SHP77 treated with DMSO at 0.1 percent for 48 hours (cell line): ENCODE data around the gene S1PR1.
"Not testable (repeated sequence)": the region's sequence is repeated elsewhere in the genome, so short reads cannot be mapped to it uniquely, and the experiment has no call there.

ENCODE experiments used
- DNase-seq: peaks from one replicate; lab custom pipeline; 2025; lab: John Stamatoyannopoulos, UW

Gene S1PR1

DNA sequence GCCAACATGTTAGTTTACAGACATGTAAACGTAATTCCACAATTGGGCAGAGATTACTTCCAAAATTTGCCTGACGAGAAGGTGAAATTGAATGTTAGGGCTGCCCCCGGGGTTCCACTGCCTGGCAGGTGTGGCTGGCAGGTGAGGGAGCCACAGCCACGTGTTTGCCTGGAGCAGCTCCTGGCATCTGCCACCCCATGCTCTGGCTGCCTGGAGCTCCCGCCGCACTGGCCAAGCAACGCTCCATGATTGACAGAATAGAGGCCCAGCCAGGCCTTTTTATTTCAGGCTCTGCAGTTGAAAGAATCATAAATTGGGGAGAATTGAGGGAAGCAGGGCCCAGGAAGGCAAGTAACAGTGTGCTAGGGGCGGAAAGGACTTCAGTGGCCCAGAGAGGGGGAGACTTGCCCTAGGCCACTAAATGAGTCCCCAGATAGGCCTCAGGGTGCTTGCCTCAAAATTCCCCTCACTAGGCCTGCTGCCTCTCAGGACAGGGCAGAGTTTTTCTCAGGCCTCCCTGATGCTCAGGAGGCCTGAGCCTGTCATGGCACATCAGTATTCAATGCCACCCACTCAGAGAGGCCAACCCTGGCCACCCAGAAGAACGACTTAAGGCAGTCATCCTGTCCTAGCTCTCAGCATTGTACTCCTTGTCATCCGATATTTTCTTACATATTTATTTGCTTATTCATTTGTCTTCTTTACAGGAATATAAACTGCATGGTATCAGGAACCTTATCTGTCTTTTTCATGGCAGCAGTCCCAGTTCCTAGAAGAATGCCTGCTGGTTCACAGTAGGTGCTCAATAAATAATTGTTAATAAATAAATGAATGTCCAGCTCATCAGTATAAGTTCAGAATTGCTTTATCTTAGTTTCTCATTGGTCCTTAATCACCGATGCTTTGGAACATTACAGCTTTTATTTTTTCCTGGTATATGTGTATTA is 16.6 kb upstream of the S1PR1 start:
- DNase-seq = no peak

DNA sequence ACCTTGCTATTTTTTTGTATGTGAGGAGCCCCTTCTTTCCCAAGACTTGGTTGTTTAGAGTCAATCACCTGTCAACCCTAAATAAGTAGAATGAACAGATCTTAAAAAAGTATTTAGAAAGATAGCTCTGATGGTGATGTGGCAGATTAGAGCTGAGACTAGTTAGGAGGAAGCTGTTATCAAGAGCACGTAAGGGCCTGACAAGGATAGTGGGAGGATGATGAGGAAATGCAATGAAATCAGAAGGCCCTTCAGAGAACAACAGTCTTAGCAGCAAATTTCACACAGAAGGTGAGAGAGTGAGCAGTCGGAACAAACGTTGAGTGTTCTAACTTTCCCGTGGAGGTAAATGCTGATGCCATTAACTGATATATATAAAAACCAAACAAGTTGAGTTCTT is 15.9 kb upstream of the S1PR1 start:
- no peak for DNase-seq

DNA sequence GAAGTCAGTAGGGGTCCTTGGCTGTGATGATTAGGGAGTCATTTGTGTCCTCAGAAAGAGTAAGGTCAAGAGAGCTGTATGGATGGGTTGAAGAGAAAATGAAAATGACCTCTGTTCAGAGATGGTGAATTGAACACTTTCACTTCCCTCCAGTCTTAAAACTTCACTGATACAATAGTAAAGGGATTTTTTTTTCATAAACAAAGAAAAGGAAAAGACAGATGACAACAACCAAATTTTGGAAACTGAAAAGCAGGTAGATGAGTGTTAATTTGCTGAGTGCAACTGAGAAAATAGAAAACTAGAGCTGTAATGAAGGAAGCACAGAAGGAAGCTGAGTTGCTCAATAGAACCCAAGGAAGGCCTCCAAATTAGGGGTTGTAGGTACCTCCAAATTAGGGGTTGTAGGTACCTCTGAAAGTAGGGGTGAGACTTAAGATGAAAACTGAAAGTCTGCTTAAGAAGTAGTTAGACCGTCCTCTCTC is 14.8 kb upstream of the S1PR1 start:
- DNase-seq = no peak

DNA sequence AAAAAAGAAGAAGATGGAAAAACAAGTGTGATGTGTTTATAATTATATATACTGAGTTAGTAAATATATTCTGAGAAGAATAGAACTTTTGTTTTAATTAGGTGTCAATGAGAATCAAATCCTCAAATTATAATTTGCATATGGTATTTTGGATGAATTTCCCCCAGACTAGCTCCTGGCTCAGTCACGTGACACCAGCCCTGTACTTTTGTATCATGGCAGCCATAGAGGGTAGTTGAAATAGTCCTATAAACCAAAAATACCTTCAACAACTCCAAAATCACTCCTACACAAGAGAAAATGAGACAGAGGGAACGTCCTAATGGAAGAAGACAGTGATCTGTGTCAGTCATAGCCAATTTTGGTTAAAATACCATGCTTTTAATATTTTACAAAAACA is 9.0 kb upstream of the S1PR1 start:
- DNase-seq = no peak

DNA sequence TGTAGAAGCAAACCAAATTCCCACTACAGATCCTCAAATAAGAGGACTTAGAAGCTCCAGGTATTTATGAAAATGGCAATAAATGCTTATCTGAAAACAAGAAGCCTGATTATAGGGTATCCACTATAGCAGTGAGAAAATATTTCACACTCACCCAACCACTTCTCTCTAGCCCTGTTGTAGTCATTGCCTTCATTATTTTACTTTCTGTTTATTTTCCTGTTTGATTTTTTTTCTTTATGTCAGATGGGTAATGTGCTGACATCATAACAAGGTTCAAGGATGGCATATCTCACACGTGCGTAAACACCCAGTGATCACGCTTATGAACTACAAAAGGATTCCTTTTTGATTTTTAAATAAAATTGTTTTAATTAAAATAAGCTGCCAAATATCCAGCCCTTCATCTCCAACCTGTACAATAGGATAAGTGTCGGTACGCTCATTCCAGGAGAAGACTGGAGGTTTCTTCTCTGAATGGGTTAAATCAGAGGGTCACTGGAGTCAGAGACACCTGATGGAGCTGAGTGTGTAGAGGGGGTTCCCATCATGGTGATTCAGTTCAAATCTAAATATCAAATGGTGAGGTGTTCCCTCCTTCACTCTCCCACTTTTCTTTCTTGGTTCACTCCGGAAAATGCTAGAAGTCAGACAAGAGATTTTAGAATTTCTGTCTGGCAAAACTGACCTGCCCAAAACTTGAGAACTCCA is 8.2 kb upstream of the S1PR1 start:
- no peak for DNase-seq

DNA sequence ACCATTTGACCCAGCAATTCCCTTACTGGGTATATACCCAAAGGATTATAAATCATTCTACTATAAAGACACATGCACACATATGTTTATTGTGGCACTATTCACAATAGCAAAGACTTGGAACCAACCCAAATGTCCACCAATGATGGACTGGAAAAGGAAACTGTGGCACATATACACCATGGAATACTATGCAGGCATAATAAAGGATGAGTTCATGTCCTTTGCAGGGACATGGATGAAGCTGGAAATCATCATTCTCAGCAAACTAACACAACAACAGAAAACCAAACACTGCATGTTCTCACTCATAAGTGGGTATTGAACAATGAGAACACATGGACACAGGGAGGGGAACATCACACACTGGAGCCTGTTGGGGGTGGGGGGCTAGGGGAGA is 4.6 kb upstream of the S1PR1 start:
- not testable (repeated sequence) for DNase-seq

DNA sequence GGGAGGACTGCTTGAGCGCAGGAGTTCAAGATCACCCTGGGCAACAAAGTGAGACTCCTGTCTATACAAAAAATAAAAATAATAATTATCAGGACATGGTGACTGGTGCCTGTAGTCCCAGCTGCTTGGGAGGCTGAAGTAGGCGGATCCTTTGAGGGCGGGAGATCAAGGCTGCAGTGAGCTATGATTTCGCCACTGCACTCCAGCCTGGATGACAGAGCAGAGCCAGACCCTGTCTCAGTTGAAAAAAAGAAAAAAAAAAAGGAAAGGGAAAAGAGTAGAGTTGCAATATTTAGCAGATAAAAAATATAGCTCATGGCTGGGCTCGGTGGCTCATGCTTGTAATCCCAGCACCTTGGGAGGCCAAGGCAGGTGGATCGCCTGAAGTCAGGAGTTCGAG is 3.3 kb upstream of the S1PR1 start:
- DNase-seq = no peak

DNA sequence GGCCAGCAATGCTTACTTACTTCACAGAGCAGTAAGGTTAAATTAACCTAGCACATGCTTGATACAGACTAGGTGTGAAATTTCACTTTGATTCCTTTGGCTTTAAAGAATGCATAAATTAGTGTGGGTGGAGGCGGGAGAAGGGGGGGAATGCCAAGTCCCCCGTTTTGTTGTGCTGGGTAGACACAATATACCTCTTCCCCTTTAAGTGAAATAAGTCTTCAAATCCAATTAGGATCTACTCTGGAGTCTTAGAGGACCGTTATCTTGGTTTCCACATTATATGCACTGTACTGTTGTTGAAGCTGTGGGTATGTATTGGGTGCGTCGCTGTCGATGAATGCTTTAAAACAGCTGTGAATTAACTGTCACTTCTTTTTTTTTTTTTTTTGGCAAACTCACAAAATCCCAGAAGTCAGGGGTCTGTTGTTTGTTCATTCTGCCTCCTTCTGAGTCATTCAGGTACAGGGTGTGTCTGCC is 1.6 kb upstream of the S1PR1 start:
- no peak for DNase-seq

DNA sequence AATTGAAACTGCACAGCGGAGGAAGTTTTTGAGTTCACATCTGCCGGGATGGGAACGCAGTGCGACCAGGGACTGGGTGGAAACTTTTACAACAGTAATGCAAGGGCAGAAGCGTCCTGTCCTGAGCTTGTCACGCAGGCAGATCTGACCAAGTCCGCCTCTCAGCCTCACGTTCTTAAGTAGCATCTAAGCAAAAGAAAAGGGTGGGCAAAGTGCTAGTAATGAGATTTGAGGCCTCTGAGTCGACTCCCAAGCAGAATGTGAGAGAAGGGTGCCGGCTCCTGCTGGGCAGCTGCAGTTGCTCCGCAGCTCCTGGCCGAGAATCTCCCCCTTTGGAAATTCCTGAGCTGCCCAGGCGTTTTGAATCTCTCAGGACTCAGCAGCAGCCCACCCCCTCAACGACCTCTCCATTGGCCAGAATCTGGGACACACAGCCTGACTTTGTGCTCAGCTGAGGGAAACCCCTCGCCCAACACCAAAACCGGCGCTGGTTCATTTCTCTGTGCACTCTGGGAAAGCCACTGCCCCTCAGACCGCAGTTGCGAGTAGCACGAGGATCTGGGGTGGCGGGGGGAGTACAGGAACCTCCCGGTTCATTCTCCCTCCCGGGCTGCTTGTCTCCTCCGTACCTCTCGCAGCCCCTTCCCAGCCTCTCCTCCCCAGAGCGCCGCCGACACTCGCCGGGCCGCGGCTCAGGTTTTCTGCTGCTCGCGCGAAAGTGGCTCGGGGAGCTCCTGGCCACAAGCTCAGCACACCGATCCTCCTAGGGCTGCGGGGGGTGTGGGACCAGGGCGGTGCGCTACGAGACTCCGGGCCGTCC is 913 bp upstream of the S1PR1 start:
- DNase-seq = no peak

DNA sequence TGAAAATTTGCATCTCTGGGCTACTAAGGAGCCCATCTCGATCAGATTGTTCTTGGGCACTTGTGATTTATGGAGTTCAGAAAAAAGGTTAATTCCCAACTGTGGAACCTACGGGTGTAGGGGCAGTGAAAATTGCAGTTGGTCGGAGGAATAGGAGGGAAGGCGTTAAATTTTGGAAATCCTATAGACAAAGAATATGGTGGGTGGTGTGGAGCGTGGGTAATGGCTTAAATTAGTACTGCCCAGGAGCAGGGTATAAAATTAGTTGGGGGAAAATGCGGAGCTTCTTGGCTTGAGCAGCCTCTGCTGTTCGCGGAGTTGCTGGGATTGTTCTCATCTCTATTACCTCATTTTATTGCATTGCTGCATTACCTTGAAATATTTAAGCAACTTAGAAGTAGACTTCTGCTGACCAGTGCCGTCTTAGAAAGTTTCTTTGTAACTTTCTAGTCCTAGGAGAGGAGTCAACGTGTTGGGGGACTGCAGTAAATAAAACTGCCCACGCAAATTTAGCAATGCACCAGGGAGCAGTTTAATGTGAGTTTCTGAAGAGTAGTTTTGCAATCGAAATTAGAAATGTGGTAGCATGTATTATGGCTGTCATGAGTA is 514 bp downstream of the S1PR1 start:
- no peak for DNase-seq

DNA sequence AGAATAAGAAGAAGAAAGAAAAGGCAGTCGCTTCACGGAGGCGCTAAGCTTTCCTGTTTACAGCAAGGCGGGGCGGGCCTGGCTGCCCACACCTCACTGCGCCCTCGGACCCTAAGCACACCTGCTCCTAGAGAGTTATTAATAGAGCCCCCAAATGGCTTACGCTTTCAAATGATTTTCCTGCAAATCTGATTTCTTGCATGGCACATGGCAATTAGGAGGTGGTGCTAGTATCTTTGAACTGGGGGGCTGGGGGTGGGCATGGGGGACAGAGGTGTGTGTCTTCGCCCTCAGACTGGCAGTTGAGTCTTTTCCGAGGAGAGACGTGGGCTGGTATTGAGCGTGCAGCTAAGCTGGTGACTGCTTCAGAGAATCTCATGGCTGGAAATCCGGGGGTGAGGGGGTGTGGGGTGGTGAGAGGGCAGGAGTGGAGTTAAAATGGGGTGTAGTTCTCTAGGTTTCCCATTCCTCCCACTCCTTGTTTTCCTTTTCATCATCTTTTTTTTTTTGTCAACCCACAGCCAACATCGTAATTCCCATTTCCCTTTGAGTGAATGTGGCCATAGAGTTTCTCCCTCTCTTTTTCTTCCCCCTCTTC is 1.3 kb downstream of the S1PR1 start:
- no peak for DNase-seq

DNA sequence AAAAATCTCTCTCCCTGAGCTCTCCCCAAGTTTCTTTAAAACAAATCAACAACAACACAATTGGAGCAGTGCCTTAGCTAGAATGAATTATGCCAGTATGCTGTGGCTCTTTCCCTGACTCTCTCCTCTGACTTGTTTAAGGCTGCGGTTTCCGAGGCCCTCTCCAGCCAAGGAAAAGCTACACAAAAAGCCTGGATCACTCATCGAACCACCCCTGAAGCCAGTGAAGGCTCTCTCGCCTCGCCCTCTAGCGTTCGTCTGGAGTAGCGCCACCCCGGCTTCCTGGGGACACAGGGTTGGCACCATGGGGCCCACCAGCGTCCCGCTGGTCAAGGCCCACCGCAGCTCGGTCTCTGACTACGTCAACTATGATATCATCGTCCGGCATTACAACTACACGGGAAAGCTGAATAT is 1.9 kb downstream of the S1PR1 start:
- DNase-seq = peak; percentile 45

DNA sequence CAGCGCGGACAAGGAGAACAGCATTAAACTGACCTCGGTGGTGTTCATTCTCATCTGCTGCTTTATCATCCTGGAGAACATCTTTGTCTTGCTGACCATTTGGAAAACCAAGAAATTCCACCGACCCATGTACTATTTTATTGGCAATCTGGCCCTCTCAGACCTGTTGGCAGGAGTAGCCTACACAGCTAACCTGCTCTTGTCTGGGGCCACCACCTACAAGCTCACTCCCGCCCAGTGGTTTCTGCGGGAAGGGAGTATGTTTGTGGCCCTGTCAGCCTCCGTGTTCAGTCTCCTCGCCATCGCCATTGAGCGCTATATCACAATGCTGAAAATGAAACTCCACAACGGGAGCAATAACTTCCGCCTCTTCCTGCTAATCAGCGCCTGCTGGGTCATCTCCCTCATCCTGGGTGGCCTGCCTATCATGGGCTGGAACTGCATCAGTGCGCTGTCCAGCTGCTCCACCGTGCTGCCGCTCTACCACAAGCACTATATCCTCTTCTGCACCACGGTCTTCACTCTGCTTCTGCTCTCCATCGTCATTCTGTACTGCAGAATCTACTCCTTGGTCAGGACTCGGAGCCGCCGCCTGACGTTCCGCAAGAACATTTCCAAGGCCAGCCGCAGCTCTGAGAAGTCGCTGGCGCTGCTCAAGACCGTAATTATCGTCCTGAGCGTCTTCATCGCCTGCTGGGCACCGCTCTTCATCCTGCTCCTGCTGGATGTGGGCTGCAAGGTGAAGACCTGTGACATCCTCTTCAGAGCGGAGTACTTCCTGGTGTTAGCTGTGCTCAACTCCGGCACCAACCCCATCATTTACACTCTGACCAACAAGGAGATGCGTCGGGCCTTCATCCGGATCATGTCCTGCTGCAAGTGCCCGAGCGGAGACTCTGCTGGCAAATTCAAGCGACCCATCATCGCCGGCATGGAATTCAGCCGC is 2.5 kb downstream of the S1PR1 start:
- no peak for DNase-seq

DNA sequence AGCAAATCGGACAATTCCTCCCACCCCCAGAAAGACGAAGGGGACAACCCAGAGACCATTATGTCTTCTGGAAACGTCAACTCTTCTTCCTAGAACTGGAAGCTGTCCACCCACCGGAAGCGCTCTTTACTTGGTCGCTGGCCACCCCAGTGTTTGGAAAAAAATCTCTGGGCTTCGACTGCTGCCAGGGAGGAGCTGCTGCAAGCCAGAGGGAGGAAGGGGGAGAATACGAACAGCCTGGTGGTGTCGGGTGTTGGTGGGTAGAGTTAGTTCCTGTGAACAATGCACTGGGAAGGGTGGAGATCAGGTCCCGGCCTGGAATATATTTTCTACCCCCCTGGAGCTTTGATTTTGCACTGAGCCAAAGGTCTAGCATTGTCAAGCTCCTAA is 3.2 kb downstream of the S1PR1 start:
- no peak for DNase-seq

DNA sequence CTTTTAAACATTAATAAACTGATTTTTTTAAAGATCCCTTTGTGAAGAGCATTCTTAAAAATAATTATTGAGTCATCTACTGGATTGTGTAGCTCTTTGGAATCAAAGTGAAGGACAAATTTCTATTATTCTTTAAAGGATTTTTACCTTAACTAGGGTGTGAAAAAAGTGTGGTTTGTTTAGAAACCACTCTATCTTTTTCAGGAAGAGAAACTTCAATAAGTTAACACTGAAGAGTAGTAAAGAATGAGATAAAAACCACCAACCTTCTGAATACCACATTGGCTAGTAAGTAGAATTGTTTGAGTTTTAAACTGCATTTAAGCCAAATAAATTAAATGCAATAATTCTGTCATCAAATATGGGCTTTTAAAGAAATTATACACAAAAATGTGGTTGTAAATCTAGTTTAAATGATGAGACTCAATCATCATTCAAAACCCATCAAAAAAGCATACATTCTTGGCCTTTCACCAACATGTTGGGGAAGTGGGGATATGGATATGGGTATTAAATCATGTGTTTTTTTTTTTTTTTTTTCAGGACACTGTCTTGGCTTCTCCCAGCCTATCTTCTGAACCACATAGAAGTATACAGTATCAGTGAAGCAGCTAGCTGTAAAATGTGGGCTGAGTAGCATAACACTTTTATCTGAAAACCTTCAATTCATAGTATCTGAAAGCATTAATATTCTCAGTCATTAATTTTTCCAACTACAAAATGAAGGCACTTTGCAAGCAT is 4.8 kb downstream of the S1PR1 start:
- DNase-seq = no peak

DNA sequence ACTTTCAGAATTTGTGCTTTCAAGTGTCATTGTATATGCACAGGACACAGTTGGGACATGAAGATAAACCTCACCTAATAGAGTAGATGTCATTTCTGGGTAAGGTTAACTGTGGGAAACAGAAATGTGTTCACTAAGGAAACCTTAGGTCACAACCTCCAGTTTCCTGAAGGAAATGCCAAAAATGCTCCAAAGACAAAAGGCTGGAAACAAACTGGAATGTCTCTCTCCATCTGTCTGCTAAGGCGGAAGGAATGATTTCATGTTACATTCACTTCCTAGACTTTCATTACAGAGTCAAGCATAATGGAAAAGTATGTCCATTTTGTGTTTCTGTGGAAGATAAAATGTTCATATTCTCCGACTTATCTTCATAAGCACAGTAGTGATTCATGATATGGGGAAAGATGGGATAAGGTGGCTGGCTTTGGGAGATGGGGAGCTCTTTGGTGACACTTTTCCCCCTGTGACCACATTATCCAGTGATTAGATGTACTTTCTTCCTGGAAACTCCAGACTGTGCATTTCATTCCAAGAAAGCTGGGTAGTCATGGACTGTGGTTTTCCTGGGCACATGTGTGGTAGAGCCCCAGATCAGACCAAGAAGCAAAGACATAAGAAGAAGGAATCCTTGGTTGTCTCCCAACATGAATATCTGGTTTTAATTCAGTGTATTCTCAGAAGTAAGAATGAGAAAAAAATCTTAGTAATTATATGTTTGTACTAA is 5.7 kb downstream of the S1PR1 start:
- DNase-seq = no peak

DNA sequence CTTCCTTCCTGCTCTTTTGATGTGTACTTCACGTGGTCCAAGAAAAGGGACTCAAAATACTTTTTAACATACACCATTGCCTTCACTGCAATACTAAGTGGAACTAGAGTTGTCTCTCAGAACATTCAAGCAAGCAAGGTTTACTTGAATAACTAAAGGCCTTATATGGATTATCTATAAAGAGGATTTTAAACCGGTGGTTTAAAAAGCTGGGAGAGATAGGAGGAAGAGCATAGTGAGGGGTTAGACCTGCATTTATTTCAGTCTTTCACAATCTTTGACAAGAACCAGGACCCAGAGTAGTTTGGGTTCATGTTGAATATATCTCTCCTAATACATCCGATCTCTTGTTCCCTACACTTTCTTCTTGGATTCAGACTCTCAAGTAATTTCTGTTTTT is 6.9 kb downstream of the S1PR1 start:
- no peak for DNase-seq

DNA sequence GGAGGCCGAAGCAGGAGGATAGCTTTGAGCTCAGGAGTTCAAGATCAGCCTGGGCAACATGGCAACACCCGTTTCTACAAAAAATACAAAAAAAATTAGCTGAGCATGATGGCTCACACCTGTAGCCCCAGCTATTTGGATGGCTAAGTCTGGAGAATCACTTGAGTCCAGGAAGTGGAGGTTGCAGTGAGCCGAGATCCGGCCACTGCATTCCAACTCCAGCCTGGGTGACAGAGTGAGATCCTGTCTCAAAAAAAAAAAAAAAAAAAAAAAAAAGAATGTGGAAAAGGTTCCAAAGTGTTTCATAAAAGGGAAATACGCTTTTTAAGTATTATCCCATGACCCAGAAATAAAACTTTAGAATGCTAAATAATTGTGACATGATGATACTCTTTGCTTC is 8.0 kb downstream of the S1PR1 start:
- no peak for DNase-seq
